HG02840 (cell line): Measurements from ENCODE around the gene COL18A1.

ENCODE experiments used
- ATAC-seq: cut with Tn5 transposase; IDR thresholded peaks from one replicate; pipeline ENCODE4 v1.9.1; 2021; ENCODE audit warnings: mild to moderate bottlenecking, moderate library complexity, moderate number of reproducible peaks; ENCODE audit not compliant: unreplicated experiment, low FRiP score

The COL18A1 gene

GRCh38 chr21:45536301-45537081 is 131.5 kb downstream of the COL18A1 start:
- ATAC-seq = no peak

GRCh38 chr21:45537111-45537745 is 132.3 kb downstream of the COL18A1 start:
- ATAC-seq = no peak

DNA sequence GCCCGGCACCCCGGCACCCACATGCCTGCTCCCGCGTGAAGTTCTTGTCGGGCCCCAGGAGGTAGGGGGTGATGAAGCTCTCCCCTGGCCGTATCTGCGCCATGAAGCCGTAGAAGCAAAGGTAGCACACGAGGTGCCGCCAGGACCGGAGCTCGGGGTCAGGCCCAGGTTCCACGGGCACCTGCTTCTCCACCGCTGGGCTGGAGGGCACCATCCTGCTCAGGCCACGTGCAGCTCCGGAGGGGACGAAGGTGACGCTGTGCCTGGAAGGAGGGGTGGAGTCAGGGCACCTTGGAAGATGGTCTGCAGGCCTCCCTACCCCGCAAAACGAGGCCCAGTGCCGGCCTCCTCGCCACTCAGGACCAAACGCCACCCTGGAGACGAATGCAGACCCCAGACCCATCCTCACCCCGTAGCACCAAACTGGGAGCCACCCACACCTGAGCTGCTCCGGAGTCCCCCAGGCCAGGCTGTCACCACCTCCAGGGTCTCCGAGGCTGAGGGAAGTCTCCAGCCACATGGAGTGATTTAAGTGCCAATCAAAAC is 132.9 kb downstream of the COL18A1 start:
- ATAC-seq = no peak

GRCh38 chr21:45538381-45539045 is 133.5 kb downstream of the COL18A1 start:
- ATAC-seq = no peak

DNA sequence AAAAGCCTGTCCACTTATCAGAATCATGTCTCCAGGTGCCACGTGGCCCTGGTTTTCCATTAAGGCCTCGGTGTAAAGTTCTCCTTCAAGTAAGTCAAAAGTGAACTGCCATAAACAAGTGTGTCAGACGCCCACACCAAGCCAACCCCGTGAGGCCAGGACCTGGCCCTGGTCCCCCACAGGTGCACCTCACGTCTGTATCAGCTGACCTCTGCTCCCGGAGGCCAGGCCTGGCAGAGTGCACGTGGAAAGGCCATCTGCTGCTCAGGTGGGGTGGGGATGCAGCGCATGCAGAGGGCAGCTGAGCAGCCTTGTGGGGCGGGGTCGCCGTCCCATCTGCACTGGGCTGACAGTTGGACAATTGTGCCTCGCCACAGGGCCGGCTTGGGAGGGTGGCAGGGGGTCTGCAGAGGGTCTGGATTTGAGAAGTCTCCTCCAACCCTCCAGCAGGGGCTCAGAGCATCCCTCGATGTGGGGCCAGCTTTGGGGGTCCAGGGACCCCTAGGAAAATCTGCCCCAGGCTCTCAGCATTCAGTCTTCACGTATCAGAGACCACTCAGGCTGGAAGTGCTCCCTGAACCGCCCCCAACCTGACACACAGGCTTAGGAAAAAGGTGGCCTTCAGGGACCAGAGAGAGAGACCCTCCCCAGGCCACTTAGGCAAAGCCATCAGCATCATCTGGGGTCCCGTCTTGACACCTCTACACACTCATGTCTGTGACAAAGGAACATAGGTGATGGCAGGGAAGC is 134.3 kb downstream of the COL18A1 start:
- ATAC-seq = no peak

- no peak for ATAC-seq
These were observed 135.0 kb downstream of the COL18A1 start for GRCh38 chr21:45539796-45540600.

DNA sequence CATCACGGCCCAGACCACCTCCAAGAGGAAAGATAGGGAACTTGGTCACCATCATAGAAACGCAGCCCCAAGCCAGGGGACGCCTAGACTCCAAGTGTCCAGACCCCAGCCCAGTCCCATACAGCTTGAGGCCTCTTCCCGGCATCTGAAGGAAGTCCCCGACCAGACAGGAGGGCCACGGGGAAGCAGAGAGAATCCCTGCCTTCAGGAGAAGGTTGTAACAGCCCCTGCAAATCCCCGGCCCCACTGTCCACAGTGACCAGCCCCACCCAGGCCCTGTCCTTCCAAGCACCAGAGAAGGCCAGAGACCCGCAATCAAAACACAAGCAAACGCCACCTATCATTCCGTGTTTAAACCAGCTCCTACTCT is 135.6 kb downstream of the COL18A1 start:
- ATAC-seq = no peak

- no peak for ATAC-seq
These were observed 136.5 kb downstream of the COL18A1 start for GRCh38 chr21:45541221-45542039.

DNA sequence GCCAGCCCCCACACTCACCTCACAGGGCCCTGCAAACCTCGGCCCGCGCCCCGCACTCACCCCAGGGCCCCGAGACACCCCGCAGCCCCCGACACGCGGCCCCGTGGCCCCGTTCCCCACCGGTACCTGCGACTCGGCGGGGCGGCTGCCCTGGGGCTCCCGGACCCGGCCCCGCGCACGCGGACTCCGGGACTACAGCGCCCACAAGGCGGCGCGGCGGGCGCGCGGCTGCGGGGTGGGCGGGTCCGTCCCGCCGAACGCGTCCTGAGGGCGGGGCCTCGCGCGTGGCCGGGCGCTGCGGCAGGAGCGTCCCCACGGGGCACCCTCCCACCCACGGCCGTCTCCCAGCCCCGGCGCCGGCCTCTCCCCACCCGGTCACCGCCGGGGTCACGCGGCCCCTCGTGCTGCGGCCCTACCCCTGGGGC is 137.3 kb downstream of the COL18A1 start, which contains the start of gene SLC19A1:
SLC19A1 (minus strand) TSS at position 199 of the 425 bp plus-strand sequence. CDS start 4,481 bp downstream, outside the sequence.
- no peak for ATAC-seq

DNA sequence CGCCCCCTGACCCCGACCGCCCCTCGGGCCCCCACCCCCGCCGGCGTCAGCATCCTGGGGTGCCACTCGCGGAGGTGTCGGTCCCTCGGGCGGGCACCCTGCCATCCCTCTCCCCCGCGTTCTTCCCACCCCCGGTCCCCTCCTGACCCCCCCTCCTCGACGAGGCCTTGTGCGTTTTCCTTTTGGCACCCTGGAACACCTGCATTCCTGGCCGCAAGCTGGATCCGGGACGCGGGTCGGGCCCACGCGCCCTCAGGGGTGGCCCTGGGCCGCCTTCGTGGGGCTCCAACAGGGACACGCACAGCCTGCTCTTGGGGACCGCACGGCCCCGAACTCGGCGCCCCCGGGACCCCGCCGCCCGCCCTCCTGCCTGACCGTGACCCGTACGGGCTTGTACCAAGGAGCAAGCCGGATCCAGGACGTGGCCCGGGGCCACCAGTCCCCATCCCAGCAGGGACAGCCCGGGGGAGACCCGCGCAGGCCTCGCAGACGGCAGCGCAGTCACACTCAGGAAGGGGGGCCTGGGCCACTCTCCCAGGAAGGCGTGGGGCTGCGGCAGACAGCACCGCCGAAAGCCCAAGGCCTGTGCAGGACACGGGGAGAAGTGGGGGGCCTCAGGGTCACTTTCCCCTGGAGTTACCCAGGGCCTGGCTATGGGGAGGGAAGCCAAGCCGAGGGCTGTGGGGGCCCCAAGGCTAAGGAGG is 137.9 kb downstream of the COL18A1 start:
- ATAC-seq = no peak

- ATAC-seq = no peak
These were observed 138.4 kb downstream of the COL18A1 start for GRCh38 chr21:45543371-45543709.

GRCh38 chr21:45543710-45544448 is 138.9 kb downstream of the COL18A1 start:
- ATAC-seq = no peak

DNA sequence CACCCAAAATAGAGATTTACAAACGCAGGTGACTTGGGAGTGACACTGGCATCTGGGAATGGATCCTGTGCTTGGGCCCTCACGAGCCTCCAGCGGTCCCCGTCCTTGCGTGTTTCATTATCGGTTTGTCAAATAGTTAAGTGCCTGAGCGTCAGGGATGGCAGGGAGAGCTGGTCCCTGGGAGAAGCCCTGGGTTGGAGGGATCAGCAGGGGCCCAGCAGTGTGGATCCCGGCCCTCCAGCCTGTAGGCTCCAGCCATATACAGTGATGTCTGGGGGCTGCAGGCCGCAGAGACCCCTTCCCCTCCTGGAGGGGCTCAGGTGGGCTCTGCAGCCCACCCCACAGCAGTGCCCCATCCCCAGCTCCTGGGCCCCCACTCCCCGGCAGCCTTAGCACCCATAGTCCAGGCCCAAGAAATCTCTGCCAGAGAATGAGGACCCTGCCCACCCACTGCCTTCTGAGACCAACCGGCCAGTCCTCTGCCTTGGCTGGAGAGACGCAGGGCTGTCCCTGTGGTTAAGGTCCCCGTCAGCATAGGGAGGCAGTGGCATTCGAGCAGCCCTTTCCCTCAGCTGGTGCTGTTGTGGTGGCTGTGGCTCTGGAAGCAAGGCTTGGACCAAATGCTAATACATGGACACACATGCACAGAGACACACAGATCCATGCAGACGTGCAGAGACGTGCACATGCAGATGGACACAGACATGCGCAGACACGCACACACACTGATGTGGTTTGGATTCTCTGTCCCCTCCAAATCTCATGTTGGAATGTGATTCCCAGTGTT is 139.7 kb downstream of the COL18A1 start:
- ATAC-seq = no peak

- ATAC-seq = no peak
These were observed 140.2 kb downstream of the COL18A1 start for GRCh38 chr21:45545236-45545570.

- ATAC-seq = no peak
These were observed 140.9 kb downstream of the COL18A1 start for GRCh38 chr21:45545691-45546531.
